ENCODE results near the gene CHD2. TPM values are rescaled to one million over a fixed set of nuclear protein-coding genes. Genes with fewer than 3 reads are reported as not detected.

CHD2 gene
- total RNA-seq, 1 donor from 2014 or later: 67.5 TPM

- ATAC-seq: no peak
These were observed 14.7 kb upstream of the CHD2 start for GRCh38 chr15:92885224-92886041.

GRCh38 chr15:92886042-92886537, 14.0 kb upstream of the CHD2 start:
- ATAC-seq: no peak

- ATAC-seq: no peak
These were observed 13.3 kb upstream of the CHD2 start for GRCh38 chr15:92886815-92887214.

- no peak for ATAC-seq
These were observed 12.3 kb upstream of the CHD2 start for GRCh38 chr15:92887869-92888268.

GRCh38 chr15:92889390-92890107, 10.6 kb upstream of the CHD2 start:
- no peak for ATAC-seq

- ATAC-seq: no peak
These were observed 8.5 kb upstream of the CHD2 start for GRCh38 chr15:92891533-92892200.

GRCh38 chr15:92892201-92892555, 7.9 kb upstream of the CHD2 start:
- ATAC-seq: no peak

- no peak for ATAC-seq
These were observed 6.9 kb upstream of the CHD2 start for GRCh38 chr15:92893200-92893599.

GRCh38 chr15:92896561-92896960, 3.6 kb upstream of the CHD2 start:
- ATAC-seq: no peak

GRCh38 chr15:92897620-92898019, 2.5 kb upstream of the CHD2 start:
- ATAC-seq: no peak

- no peak for ATAC-seq
These were observed 1.0 kb upstream of the CHD2 start for GRCh38 chr15:92898988-92899582.

GRCh38 chr15:92899601-92899947, 550 bp upstream of the CHD2 start:
- ATAC-seq: no peak

GRCh38 chr15:92900731-92901071, 577 bp downstream of the CHD2 start:
- ATAC-seq: no peak

- ATAC-seq: no peak
These were observed 1.1 kb downstream of the CHD2 start for GRCh38 chr15:92901072-92901761.

GRCh38 chr15:92901995-92902394, 1.9 kb downstream of the CHD2 start:
- ATAC-seq: no peak

GRCh38 chr15:92902737-92903593, 2.8 kb downstream of the CHD2 start:
- ATAC-seq: no peak

- ATAC-seq: no peak
These were observed 3.5 kb downstream of the CHD2 start for GRCh38 chr15:92903631-92903965.

GRCh38 chr15:92903966-92904721, 4.0 kb downstream of the CHD2 start:
- peak; percentile 92 for ATAC-seq

- ATAC-seq: no peak
These were observed 4.8 kb downstream of the CHD2 start for GRCh38 chr15:92904722-92905571.

- no peak for ATAC-seq
These were observed 5.9 kb downstream of the CHD2 start for GRCh38 chr15:92906020-92906419.

Measured in esophagus mucosa (tissue), 1 donor.